HG02973 (cell line): Measurements from ENCODE around the gene SEMA6D.

Experiments used
- ATAC-seq: cut with Tn5 transposase; IDR thresholded peaks from one replicate; pipeline ENCODE4 v1.9.1; 2021; ENCODE audit warnings: moderate library complexity; ENCODE audit not compliant: unreplicated experiment

Gene SEMA6D

DNA sequence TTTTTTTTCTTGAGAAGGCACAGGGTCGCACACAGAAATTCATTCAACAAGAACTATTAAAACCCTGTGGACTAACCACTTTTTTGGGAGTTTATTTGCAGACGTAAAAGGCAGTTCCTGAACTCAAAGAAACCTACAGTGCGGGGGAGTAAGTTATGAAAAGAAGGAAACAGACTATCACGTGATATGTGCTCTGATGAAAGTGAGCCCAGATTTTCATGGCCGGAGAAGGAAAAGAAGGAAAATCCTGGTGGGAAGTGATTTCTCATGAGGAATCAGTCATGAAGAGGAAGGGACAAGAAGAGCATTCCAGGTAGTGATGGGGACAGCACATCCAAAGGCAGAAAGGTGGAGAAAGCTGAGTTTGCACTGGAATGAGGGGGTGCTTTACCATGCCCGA is 26.1 kb downstream of the SEMA6D start:
- no peak for ATAC-seq

DNA sequence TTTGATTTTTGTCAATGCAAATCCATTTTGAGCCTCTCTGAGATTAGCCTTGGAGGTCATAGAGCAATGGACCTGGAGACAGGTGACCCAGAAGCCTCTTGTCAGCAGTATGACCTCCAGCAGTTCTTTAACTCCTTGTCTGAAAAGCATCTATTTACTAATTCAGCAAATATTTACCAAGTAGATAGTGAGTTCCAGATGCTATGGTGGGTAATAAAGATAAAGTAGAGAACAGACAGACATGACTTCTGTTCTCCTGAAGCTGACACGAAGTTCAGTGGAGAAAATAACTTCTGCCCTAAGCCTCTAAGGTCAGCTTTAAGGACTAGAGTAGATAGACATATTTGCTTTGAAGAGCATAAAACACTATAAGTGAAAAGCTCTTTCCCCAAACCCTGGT is 26.6 kb downstream of the SEMA6D start:
- no peak for ATAC-seq

- no peak for ATAC-seq
These were observed 27.2 kb downstream of the SEMA6D start for GRCh38 chr15:47744496-47744895.

GRCh38 chr15:47744973-47745372 is 27.7 kb downstream of the SEMA6D start:
- no peak for ATAC-seq

GRCh38 chr15:47746516-47746915 is 29.2 kb downstream of the SEMA6D start:
- ATAC-seq: no peak

- no peak for ATAC-seq
These were observed 32.9 kb downstream of the SEMA6D start for GRCh38 chr15:47750030-47750739.

DNA sequence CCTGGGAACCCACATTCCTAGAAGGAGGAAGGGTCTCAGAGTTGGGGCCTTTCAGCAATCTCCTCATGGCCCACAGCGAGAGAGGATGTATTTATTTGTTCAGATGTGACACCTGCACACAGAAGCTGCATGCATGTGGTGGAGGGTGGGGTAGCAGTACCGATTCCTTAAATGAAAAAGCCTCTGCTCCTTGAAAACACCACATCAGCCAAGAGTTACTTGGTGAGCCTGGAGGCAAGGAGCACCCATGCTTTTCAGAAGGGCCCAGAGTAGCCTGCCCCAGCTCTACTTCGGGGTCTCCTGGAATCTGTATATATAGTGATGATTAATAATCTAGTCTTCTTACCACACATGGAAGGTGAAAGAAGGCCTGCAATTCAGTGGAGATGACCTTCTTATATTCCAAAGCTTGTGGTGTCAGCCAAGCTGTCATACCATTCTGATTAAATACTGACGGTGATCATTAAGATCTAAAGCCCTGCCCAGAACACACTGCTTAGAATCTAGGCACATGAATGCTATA is 33.5 kb downstream of the SEMA6D start:
- no peak for ATAC-seq

- no peak for ATAC-seq
These were observed 36.3 kb downstream of the SEMA6D start for GRCh38 chr15:47753591-47753990.

DNA sequence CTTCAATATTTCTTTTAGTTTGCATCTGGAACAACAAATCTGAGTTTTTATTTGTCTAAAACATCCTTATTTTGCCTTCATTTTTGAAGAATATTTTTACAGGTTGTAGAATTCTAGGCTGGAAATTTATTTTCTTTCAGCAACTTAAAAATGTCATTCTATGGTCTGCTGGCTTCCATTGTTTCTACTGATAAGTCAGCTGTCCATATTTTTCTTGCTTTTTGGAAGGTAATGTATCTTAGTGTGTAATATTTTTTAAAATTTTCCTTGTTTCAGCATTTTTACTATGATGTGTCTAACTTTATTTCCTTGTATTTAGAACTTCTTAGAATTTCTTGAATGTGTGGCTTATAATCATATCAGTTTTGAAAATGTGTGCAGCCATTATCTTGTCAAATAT is 37.0 kb downstream of the SEMA6D start:
- ATAC-seq: no peak

- no peak for ATAC-seq
These were observed 38.6 kb downstream of the SEMA6D start for GRCh38 chr15:47755941-47756340.

- ATAC-seq: no peak
These were observed 39.6 kb downstream of the SEMA6D start for GRCh38 chr15:47756872-47757271.

- ATAC-seq: no peak
These were observed 40.0 kb downstream of the SEMA6D start for GRCh38 chr15:47757331-47757730.

DNA sequence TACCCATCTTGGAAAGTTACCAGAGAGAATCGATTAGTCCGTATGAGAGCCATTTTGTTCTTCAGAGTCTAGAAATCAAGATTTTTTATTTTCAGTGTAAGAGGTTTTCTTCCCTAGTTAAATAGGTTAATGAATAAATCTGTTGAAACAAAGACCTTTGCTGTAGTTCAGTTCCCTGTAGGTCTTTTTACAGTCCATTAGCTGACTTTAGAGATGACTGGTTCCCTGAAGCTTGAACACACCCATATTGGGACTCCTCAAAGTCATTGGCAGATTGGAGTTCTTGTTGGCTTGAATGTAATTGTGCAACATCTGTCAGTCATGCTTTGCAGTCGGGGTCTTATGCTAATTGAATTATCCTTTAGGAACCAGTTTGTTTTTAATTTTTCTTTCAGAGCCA is 45.3 kb downstream of the SEMA6D start:
- no peak for ATAC-seq

DNA sequence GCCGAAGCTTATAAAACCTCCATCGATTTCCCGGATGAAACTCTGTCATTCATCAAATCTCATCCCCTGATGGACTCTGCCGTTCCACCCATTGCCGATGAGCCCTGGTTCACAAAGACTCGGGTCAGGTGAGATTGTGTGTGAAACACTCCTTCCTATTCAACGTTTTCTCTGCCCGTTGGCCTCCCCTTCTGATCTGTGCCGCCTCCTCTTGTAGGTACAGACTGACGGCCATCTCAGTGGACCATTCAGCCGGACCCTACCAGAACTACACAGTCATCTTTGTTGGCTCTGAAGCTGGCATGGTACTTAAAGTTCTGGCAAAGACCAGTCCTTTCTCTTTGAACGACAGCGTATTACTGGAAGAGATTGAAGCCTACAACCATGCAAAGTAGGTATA is 47.4 kb downstream of the SEMA6D start:
- ATAC-seq: no peak

DNA sequence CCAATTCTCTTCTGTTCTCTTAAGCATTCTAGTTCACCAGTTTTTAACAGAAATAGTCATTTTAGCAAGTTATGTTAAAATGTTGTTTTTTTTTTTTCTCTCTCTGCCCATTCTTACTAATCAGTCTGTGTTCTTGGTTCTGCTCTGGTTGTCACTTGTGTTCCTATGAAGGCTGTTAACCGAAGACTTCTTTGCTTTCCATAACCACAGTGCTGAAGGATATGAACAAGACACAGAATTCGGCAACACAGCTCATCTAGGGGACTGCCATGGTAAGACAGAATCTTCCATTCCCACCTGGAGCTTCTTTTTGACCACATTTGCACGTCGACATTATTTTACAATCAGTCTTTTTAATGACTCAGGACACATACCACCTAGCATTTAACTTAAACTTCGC is 49.1 kb downstream of the SEMA6D start:
- no peak for ATAC-seq

GRCh38 chr15:47767035-47767434 is 49.7 kb downstream of the SEMA6D start:
- no peak for ATAC-seq

DNA sequence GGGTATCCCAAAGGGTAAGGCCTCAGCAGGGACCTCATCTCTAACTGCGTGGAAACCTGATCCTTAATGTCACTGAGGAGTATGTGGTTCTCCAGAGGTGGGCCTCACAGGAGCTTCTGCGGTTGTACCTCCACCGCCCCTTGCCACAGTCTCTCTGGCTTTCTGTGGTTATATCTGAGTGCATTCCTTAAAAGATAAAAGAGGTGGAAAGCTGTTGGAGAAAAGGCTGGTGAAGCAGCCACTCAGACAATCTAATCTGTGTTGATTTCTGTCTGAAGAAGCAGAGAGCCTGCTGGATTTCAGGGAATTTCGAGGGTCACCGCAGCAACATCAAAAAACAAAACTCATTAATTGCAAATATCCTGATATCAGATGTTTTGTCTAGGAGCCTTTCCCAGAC is 51.4 kb downstream of the SEMA6D start:
- no peak for ATAC-seq

DNA sequence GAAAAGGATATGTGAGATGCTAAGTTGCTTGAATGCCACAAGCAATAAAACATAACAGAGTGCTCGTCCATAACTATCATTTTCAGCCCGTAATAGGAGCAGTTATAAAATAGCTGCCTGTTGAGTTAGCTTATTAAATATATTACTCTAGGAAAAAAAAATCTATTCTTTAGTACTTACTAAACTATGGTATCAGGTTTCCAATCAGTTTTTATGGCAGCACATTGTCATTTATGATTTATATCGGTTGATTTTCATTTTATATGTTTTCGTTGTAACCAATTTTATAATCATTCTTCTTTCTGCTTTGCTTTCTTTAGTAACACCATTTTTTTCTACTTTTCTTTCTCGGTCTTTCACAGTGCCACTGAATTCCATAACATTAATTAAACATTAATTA is 51.9 kb downstream of the SEMA6D start:
- ATAC-seq: no peak

DNA sequence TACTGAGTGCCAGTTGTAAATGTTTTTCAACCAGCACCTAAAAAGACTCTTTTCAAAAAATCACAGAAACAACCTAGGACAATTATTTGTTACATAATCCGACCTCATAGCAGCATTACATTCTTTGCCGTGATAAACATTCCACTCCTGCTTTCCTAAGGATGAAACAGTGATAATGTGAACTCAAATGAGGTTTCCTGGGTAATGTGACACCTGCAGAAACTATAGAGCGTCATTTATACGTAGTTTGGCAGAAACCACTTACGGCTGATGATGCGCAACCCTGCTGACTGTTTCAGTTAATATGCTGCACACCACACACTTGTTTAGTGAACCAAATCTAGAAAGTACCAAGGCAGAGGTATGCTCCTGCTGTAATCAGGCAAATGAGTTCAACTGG is 55.8 kb downstream of the SEMA6D start:
- ATAC-seq: no peak

DNA sequence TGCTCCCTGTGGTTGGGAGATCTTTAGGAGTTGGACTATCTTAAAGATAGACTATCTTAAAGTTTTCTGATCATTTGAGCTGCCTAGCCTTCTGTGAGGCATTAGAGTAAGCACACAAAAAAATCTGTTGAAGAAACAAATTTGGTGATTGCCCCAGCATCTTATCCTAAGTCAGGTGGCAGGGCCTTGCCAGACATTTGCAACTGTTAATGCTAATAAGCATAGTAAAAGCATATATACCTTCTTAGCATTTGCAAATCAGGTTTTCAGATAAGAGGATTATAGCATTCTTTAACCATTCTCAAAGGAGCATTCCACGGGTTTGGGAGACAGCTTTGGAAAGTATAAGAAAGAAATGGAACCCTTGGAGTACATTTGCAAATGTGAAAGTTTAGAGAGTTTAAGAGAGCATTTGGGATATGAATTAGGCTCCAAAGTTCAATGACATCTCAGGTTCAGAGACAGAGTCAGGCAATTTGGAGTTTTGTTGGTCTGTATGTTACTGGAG is 61.0 kb downstream of the SEMA6D start:
- no peak for ATAC-seq

- ATAC-seq: no peak
These were observed 63.7 kb downstream of the SEMA6D start for GRCh38 chr15:47780971-47781370.

DNA sequence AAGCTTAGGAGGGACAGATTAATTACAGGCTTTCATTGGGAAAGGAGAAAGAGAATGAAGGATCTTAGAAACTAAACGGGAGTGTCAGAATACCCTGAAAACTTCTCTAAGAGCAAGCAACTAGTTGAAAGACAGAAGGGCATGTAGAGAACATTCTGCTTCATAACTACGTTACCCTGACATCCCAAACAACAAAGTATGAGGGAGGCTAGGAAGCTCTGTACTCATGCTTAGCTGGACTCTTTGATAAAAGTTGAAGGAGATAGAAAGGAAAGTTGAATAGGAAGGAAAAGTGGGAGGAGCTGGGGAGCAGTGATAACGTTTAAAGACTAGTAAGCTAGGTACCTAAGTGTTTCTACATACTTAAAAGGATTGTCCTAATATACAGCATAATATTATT is 64.2 kb downstream of the SEMA6D start:
- ATAC-seq: no peak

DNA sequence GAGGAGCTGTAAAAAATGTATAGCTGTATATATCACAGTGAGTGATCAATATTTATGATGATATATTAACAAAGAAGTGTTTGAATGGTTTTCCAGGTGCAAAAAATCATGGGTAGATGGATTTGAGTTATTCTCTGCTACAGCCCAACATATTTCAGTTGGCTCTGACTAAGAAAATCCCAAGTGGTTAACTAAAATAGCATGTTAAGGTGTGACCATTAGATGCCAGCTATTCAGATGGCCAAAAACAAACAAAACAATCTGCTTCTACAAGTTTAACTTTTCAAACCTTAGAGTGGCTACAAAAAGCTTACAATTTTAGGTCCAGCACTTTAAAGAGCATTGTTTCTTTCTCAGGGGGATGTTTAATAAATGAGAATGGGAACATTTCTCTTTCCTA is 67.5 kb downstream of the SEMA6D start:
- ATAC-seq: no peak
